WTC11 (cell line): ENCODE measurements around the gene TRIM66. TPM values are rescaled to one million over a fixed set of nuclear protein-coding genes. Genes with fewer than 3 reads are reported as not detected.

Experiments
- ATAC-seq: fragments of 200-7000 bp; cut with Tn5 transposase; 2 replicates; pipeline ENCODE4 v1.10.0; 2021; ENCODE audit warnings: mild to moderate bottlenecking, moderate library complexity
- CTCF ChIA-PET: fragments of 300-600 bp; sonication (Branson Sonifier 250); formaldehyde crosslinking; loops from one replicate; lab custom pipeline; 2021; ENCODE audit warnings: antibody characterized with exemption; lab: Charles Lee
- POLR2A ChIA-PET: fragments of 350-600 bp; sonication (Branson Sonifier 250); formaldehyde crosslinking; loops from one replicate; lab custom pipeline; 2021; ENCODE audit warnings: antibody characterized with exemption; lab: Charles Lee
- DNase-seq: peaks from one replicate; pipeline ENCODE4 v3.0.0; 2021; ENCODE audit warnings: low spot score
- H3K27ac Mint-ChIP-seq: 2 replicates; pipeline ENCODE4 v1.8.0; 2021; ENCODE audit warnings: mixed read lengths
- H3K27me3 Mint-ChIP-seq: 2 replicates; pipeline ENCODE4 v1.8.0; 2021; ENCODE audit warnings: low read depth, mild to moderate bottlenecking, moderate library complexity, mixed read lengths
- H3K36me3 Mint-ChIP-seq: 2 replicates; pipeline ENCODE4 v1.8.0; 2021; ENCODE audit warnings: mixed read lengths
- H3K4me1 Mint-ChIP-seq: 2 replicates; pipeline ENCODE4 v1.8.0; 2022; ENCODE audit warnings: mixed read lengths
- H3K4me3 Mint-ChIP-seq: 2 replicates; pipeline ENCODE4 v1.8.0; 2021; ENCODE audit warnings: mild to moderate bottlenecking, moderate library complexity, mixed read lengths
- H3K9me3 Mint-ChIP-seq: 2 replicates; pipeline ENCODE4 v1.8.0; 2021; ENCODE audit warnings: mixed read lengths
- ATF6 ChIP-seq: sonication (generic); formaldehyde crosslinking; IDR thresholded peaks from 2 replicates; pipeline ENCODE4 v1.8.1; 2023; ENCODE audit warnings: mild to moderate bottlenecking, missing genetic modification reagents
- JUN ChIP-seq: sonication (generic); formaldehyde crosslinking; IDR thresholded peaks from 2 replicates; pipeline ENCODE4 v1.8.0; 2023; ENCODE audit warnings: mild to moderate bottlenecking, missing genetic modification reagents
- KAT7 ChIP-seq: sonication (generic); formaldehyde crosslinking; IDR thresholded peaks from 2 replicates; pipeline ENCODE4 v1.8.1; 2023; ENCODE audit warnings: missing genetic modification reagents, mild to moderate bottlenecking, borderline replicate concordance
- MXD4 ChIP-seq: fragments of 250-450 bp; sonication (Bioruptor Pico); IDR thresholded peaks from 2 replicates; pipeline ENCODE4 v1.8.0; 2021; ENCODE audit warnings: mild to moderate bottlenecking, moderate library complexity, borderline replicate concordance
- NFE2L1 ChIP-seq: sonication (generic); formaldehyde crosslinking; IDR thresholded peaks from 2 replicates; pipeline ENCODE4 v1.8.1; 2023; ENCODE audit warnings: missing genetic modification reagents
- PRRX2 ChIP-seq: fragments of 250-450 bp; sonication (Bioruptor Pico); IDR thresholded peaks from 2 replicates; pipeline ENCODE4 v1.8.0; 2021; ENCODE audit warnings: mild to moderate bottlenecking
- RORB ChIP-seq: fragments of 250-450 bp; sonication (Bioruptor Pico); IDR thresholded peaks from 2 replicates; pipeline ENCODE4 v1.9.0; 2021; ENCODE audit warnings: mild to moderate bottlenecking
- SMAD4 ChIP-seq: sonication (generic); formaldehyde crosslinking; IDR thresholded peaks from 2 replicates; pipeline ENCODE4 v1.8.0; 2022; ENCODE audit warnings: mild to moderate bottlenecking, missing genetic modification reagents
- SP1 ChIP-seq: sonication (generic); formaldehyde crosslinking; conservative IDR thresholded peaks from 2 replicates; pipeline ENCODE4 v1.8.1; 2022; ENCODE audit warnings: missing genetic modification reagents
- TEAD4 ChIP-seq: sonication (generic); formaldehyde crosslinking; IDR thresholded peaks from 2 replicates; pipeline ENCODE4 v1.8.0; 2022; ENCODE audit warnings: mild to moderate bottlenecking, missing genetic modification reagents
- ZNF219 ChIP-seq: sonication (generic); formaldehyde crosslinking; IDR thresholded peaks from 2 replicates; pipeline ENCODE4 v1.8.0; 2023; ENCODE audit warnings: missing genetic modification reagents, mild to moderate bottlenecking, borderline replicate concordance
- ZNF317 ChIP-seq: sonication (generic); formaldehyde crosslinking; IDR thresholded peaks from 2 replicates; pipeline ENCODE4 v1.8.1; 2023; ENCODE audit warnings: low read depth, mild to moderate bottlenecking, moderate library complexity, missing genetic modification reagents, borderline replicate concordance
- ZNF532 ChIP-seq: fragments of 250-450 bp; sonication (Bioruptor Pico); IDR thresholded peaks from 2 replicates; pipeline ENCODE4 v1.9.0; 2021; ENCODE audit warnings: mild to moderate bottlenecking, borderline replicate concordance
- total RNA-seq: library from RNA; stranded (reverse); gene quantifications from 3 replicates; pipeline ENCODE4 v1.2.3, GENCODE V29; 2021
- TF ChIP-seq, protein P1 (sequence below): sonication (generic); formaldehyde crosslinking; IDR thresholded peaks from 2 replicates; pipeline ENCODE4 v1.8.1; 2022; ENCODE audit warnings: mild to moderate bottlenecking, missing genetic modification reagents, moderate library complexity, borderline replicate concordance
- TF ChIP-seq, protein P2 (sequence below): sonication (generic); formaldehyde crosslinking; IDR thresholded peaks from 2 replicates; pipeline ENCODE4 v1.8.0; 2022; ENCODE audit warnings: mild to moderate bottlenecking, missing genetic modification reagents

TRIM66 gene
- total RNA-seq, 1 experiment from 2014 or later, result 5.6 TPM

- Mint-ChIP-seq H3K27me3 (no peaks in the 10 kb centered on the region), H3K4me1 (peaks cover 19% of the 10 kb centered on the region)
- TF ChIP-seq SP1 (no peak), ZNF532 (CRISPR knock-in tag) (no peak), NFE2L1 (no peak), KAT7 (CRISPR knock-in tag) (no peak), ZNF317 (CRISPR knock-in tag) (no peak), ZNF219 (CRISPR knock-in tag) (no peak), MXD4 (CRISPR knock-in tag) (no peak), SMAD4 (CRISPR knock-in tag) (no peak), TEAD4 (no peak), RORB (CRISPR knock-in tag) (no peak), ATF6 (no peak), PRRX2 (CRISPR knock-in tag) (no peak), JUN (CRISPR knock-in tag) (no peak)
- TF ChIP-seq, protein P1, sequence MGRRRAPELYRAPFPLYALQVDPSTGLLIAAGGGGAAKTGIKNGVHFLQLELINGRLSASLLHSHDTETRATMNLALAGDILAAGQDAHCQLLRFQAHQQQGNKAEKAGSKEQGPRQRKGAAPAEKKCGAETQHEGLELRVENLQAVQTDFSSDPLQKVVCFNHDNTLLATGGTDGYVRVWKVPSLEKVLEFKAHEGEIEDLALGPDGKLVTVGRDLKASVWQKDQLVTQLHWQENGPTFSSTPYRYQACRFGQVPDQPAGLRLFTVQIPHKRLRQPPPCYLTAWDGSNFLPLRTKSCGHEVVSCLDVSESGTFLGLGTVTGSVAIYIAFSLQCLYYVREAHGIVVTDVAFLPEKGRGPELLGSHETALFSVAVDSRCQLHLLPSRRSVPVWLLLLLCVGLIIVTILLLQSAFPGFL (CRISPR knock-in tag), result no peak
- TF ChIP-seq, protein P2, sequence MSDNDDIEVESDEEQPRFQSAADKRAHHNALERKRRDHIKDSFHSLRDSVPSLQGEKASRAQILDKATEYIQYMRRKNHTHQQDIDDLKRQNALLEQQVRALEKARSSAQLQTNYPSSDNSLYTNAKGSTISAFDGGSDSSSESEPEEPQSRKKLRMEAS, result no peak
- TF ChIP-seq, all 79 proteins: peak for 0
- Mint-ChIP-seq H3K9me3 (no peaks in the 10 kb centered on the region), H3K4me3 (no peak overlapping the region), H3K36me3 (peaks cover 16% of the 10 kb centered on the region), H3K27ac (no peak overlapping the region)
- ATAC-seq (no peak), DNase-seq (no peak)
- POLR2A ChIA-PET, result no interaction called here
- CTCF ChIA-PET, result interaction anchor here (1.0 kb wide), 1 partner anchor 15 kb away, joined by 3 read pairs; no protein-coding TSS in a partner anchor
These were observed 32.3 kb upstream of the TRIM66 start for GRCh38 chr11:8714622-8715225.

DNA sequence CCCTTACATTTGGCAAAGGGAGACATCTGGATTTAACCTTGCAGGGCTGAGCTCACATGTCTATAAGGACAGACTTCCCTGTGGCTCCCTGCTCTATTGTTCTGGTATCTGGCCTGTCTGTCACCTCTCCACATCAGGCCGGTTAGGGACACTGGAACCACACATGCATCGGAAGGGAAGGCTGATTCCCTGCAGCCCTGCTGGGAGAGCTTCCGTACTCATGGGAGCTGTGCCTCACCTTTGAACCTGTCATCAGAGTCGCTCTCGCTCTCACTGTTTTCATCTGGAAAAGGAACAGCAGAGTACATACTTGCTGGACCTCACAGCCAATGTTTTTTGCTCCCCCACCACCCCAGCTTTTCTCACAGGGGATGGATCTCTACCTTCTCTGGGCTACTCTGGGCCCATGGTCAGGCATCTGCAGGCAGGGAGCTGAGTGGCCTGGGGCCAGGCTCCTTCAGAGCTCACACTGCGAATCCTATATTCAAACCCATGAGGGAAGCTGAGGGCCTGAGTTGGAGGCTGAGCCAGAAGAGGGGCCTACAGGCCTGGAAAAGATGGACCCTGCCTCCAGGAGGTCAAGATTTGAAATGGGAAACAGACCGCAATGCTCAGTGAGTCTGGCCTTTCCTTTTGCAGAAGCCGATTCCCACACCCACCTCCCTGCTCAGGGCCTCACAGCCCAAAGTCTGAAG is 31.4 kb upstream of the TRIM66 start:
- Mint-ChIP-seq H3K27me3 (no peaks in the 10 kb centered on the region), H3K4me1 (peaks cover 25% of the 10 kb centered on the region), H3K36me3 (peaks cover 16% of the 10 kb centered on the region), H3K4me3 (no peak overlapping the region), H3K27ac (no peak overlapping the region), H3K9me3 (no peaks in the 10 kb centered on the region)
- ChIA-PET CTCF (no interaction called here), POLR2A (no interaction called here)
- DNase-seq (no peak), ATAC-seq (no peak)
- no peak for TF ChIP-seq SP1
